NCI-H345 (cell line): ENCODE measurements around the gene PDIK1L.

Source experiments
- DNase-seq: peaks from one replicate; lab custom pipeline; 2025; lab: John Stamatoyannopoulos, UW

Gene PDIK1L

DNA sequence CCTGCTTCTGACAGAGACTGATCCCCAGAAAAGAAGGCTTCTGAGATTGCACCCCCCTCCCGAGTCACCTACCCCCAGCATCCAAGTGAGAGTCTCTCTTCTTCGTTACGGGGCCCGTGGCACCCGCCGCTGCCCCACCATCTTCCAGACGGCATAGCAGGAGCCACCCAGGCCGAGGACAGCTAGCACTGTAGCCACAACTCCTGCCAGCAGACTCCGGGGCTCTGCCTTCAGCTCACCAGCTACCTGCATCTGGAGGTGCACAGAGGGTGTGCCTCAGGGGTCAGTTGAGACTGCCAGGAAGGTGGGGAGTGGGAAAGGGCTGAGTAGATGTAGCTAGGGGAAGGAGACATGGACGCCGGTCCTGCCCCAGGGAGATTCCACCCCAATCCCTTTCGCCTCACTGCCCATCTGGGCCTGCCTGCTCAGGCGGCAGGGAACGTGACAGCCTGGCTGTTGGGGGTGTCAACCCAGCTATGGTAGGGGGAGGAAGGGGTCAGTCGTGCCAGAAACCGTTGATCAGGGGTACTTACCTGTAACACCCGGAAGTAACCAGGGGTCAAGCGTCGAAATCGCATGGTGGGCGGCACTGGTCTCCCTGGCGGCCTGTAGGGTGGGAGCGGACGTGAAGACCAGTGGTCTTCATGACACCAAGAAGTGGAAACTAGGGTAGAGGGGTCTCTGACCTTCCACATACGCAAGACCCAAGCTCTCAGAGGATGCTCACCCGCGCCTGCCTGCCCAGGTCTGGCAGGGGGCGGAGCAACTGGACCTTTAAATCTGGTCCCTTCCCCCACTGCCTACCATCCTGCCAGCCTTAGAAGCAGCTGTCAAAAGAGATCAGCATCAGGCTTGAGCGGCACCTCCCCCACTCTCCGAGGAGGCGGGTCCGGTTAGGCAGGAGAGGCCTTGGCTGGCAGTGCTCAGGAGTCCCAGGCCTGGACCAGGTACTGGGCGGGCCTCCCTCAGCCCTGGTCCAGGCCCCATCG is 59.8 kb downstream of the PDIK1L start, which contains the start of gene ZNF593OS:
TSS of gene ZNF593OS (minus strand) at position 749 of the 989 bp plus-strand sequence. CDS start at position 578, 171 bp downstream.
- no peak for DNase-seq
